Activated CD4-positive, alpha-beta T cell treated with anti-CD3 and anti-CD28 coated beads, Interleukin-2, amount 10 ng/mL, durations not matched to agents 7 days and 5 days (primary cell): ENCODE results near the gene ADCK2. TPM values are rescaled to one million over a fixed set of nuclear protein-coding genes. Genes with fewer than 3 reads are reported as not detected.
A peak's percentile ranks its signal among the peaks of the same experiment; 100 is the strongest.
"Not testable (repeated sequence)": the region's sequence is repeated elsewhere in the genome, so short reads cannot be mapped to it uniquely, and the experiment has no call there.

Experiments used
- CTCF ChIA-PET: fragments of 350-600 bp; sonication (Branson Sonifier 250); formaldehyde crosslinking; loops from one replicate; lab custom pipeline; 2021; ENCODE audit warnings: antibody characterized with exemption; lab: Charles Lee
- POLR2A ChIA-PET: fragments of 350-600 bp; sonication (Branson Sonifier 250); formaldehyde crosslinking; loops from one replicate; lab custom pipeline; 2021; ENCODE audit warnings: antibody characterized with exemption; lab: Charles Lee
- DNase-seq: peaks from one replicate; pipeline ENCODE4 v3.0.0-alpha.2; 2020
- H3K27ac Mint-ChIP-seq: one replicate; pipeline ENCODE4 v1.8.0; 2021; ENCODE audit warnings: mild to moderate bottlenecking, moderate library complexity, mixed read lengths
- H3K27me3 Mint-ChIP-seq: one replicate; pipeline ENCODE4 v1.8.0; 2021; ENCODE audit warnings: mixed read lengths
- H3K36me3 Mint-ChIP-seq: one replicate; pipeline ENCODE4 v1.8.0; 2021; ENCODE audit warnings: low read depth, mixed read lengths
- H3K4me1 Mint-ChIP-seq: one replicate; pipeline ENCODE4 v1.8.0; 2021; ENCODE audit warnings: mixed read lengths
- H3K4me3 Mint-ChIP-seq: one replicate; pipeline ENCODE4 v1.8.0; 2021; ENCODE audit warnings: mild to moderate bottlenecking, moderate library complexity, mixed read lengths
- H3K9me3 Mint-ChIP-seq: one replicate; pipeline ENCODE4 v1.8.0; 2021; ENCODE audit warnings: mixed read lengths
- total RNA-seq, 2 experiments: library from RNA; stranded (reverse); gene quantifications; one replicate each; pipeline ENCODE4 v1.2.3, GENCODE V29; 2021

The ADCK2 gene
- total RNA-seq, 2 experiments from 2014 or later: 19.7 to 25.8 TPM

DNA sequence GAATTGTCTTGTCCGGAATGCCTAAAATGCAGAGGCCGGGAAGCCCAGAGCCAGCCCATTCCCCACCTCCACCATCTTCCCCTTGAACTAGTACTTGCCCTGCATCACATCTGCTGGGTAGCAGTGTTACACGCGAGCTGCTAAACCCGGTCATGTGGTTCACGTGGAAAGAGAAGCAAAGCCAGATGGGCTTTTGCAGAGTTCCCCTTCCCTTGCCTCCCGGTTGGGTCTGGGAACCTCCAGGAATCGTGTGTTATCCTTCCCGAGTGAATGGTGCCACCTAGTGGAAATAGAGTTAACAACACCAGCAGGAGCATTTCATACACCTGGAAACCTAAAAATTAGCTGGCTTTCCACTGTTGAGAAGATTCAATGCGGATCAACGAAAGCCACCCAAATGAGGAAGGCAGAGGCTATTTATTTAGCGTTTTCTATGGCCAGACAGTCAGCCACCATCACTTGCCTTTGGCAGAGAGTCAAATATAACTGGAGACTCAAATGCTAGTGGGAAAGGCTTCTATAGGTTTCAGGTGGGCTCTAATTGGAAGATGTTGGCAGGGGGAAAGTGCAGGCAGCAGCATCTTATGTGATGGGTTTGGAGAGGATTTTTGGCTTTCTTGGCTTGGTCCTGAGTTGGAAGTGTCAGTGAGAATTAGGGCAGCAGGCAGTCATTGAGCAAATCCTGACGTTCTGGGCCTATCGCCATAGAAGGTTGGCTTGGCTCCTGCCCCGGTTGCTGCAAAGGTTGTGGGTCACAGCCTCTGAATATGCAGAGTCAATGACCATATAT lies 19.2 kb upstream of the ADCK2 start:
- H3K4me1 Mint-ChIP-seq: peaks cover 20% of the 10 kb centered on the region
- no peaks in the 10 kb centered on the region for H3K36me3 Mint-ChIP-seq
- peaks cover 10% of the 10 kb centered on the region for H3K27me3 Mint-ChIP-seq
- ChIA-PET POLR2A (no interaction called here), CTCF (interaction anchor here (0.6 to 1.5 kb wide), 8 partner anchors 9 to 189 kb away, joined by 3 to 5 read pairs (median 3); partner anchors contain the start of gene ADCK2)
- H3K4me3 Mint-ChIP-seq: no peak overlapping the region
- peak; percentile 45 for DNase-seq
- H3K27ac Mint-ChIP-seq: no peak overlapping the region
- no peaks in the 10 kb centered on the region for H3K9me3 Mint-ChIP-seq

DNA sequence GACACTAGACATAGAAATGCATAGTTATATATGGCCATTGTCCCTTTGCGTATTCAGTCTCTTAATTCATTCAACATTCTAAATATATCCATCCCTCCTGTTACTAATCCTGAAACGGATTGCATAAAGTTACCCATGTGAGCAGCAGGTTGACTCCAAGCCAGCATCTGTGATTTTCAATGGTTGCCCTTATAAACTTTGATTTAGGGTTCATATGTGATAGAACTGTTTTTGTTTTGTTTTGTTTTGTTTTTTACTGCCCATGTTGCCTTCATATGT lies 18.7 kb upstream of the ADCK2 start:
- H3K27ac Mint-ChIP-seq: no peak overlapping the region
- no peaks in the 10 kb centered on the region for H3K9me3 Mint-ChIP-seq
- no peak for DNase-seq
- peaks cover 10% of the 10 kb centered on the region for H3K27me3 Mint-ChIP-seq
- ChIA-PET CTCF (interaction anchor here (0.6 to 1.5 kb wide), 7 partner anchors 10 to 190 kb away, joined by 3 to 5 read pairs (median 3); no protein-coding TSS in a partner anchor), POLR2A (no interaction called here)
- H3K36me3 Mint-ChIP-seq: no peaks in the 10 kb centered on the region
- no peak overlapping the region for H3K4me3 Mint-ChIP-seq
- peaks cover 20% of the 10 kb centered on the region for H3K4me1 Mint-ChIP-seq

DNA sequence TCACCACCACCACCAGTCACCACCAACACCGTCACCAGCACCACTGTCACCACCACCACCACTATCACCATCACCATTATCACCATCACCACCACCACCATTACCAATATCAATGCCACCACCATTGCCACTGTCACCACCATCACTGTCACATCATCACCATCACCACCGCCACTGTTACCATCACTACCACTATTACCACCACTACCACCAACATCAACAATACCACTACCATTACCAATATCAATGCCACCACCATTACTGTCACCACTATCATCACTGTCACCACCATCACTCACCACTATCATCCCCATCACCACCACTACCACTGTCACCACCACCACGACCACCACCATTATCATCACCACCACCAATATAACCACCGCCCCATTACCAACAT lies 18.1 kb upstream of the ADCK2 start:
- no peak overlapping the region for H3K4me3 Mint-ChIP-seq
- H3K27me3 Mint-ChIP-seq: peaks cover 10% of the 10 kb centered on the region
- peaks cover 20% of the 10 kb centered on the region for H3K4me1 Mint-ChIP-seq
- H3K27ac Mint-ChIP-seq: peak overlapping the region; percentile 64
- ChIA-PET POLR2A (no interaction called here), CTCF (no interaction called here)
- H3K36me3 Mint-ChIP-seq: no peaks in the 10 kb centered on the region
- no peaks in the 10 kb centered on the region for H3K9me3 Mint-ChIP-seq
- no peak for DNase-seq

DNA sequence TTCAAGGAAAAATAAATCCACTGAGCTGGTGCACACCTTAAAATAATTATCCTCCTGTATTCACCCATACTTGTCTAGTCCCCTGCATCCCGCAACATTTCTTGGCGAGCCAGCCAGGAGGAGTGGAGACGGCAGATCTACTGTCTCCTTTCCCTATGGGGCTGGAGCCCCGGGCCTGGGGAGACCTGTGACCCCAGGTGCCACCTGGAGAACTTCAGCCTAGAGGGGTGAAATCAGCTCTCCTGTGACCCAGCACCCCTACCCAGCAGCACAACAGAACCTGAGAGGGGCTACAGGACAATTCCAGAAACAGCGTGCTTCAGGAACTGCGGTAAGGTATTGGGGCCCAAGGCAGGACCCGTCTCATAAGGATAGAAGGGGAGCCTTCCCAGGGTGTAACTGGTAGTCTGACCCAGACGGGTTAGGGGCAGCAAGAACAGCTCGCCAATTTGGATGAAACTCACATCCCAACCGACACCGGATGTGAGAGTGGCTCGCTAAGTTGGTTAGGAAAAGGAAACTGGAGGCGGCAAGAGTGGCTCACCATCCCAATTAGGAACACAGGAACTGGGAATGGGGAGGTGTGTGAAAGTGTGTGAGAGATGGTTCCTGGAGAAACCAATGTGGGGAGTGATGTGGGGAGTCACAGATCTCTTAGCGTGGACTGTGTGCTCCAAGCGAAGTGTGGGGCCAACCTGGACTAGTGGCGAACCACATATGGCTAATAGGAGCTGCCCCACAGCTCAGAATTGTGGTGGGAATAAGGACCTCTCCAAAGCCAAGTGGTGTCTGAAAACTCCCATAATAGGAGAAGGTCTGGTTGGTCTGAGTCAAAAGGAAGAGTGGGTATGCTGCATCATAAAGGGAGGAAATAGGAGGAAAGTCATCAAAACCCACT lies 17.0 kb upstream of the ADCK2 start:
- no peak for DNase-seq
- H3K9me3 Mint-ChIP-seq: no peaks in the 10 kb centered on the region
- peaks cover 14% of the 10 kb centered on the region for H3K27me3 Mint-ChIP-seq
- H3K4me1 Mint-ChIP-seq: peaks cover 20% of the 10 kb centered on the region
- POLR2A ChIA-PET: no interaction called here
- no peaks in the 10 kb centered on the region for H3K36me3 Mint-ChIP-seq
- CTCF ChIA-PET: interaction anchor here (0.6 to 1.8 kb wide), 2 partner anchors 11 to 27 kb away, joined by 3 to 4 read pairs; no protein-coding TSS in a partner anchor
- no peak overlapping the region for H3K4me3 Mint-ChIP-seq
- H3K27ac Mint-ChIP-seq: peak overlapping the region; percentile 90

- Mint-ChIP-seq H3K4me1 (peaks cover 20% of the 10 kb centered on the region), H3K27ac (peak overlapping the region; percentile 90), H3K4me3 (peak overlapping the region; percentile 63), H3K9me3 (no peaks in the 10 kb centered on the region), H3K36me3 (no peaks in the 10 kb centered on the region), H3K27me3 (peaks cover 12% of the 10 kb centered on the region)
- POLR2A ChIA-PET: no interaction called here
- DNase-seq: peak; percentile 59
- CTCF ChIA-PET: interaction anchor here (0.6 to 1.8 kb wide), 2 partner anchors 12 to 26 kb away, joined by 3 to 4 read pairs; no protein-coding TSS in a partner anchor
These were observed 15.9 kb upstream of the ADCK2 start for GRCh38 chr7:140656548-140657515.

DNA sequence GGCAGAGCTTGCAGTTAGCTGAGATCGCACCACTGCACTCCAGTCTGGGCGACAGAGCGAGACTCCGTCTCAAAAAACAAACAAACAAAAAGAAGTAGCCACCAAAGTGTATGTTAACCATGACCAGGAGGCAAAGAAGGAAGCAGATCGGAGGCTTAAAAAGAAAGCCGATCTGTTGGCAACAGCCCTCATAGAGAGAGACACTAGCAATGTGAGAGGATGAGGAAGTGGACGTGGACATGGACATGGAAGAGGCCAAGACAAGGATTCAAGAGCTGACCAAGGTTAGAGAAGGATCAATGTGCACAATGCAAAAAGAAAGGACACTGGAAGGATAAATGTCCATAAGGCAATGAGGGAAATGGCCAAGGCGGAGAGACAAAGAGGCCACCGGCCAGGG lies 14.9 kb upstream of the ADCK2 start:
- Mint-ChIP-seq H3K9me3 (no peaks in the 10 kb centered on the region), H3K27me3 (peaks cover 12% of the 10 kb centered on the region), H3K27ac (no peak overlapping the region), H3K36me3 (no peaks in the 10 kb centered on the region), H3K4me1 (peaks cover 20% of the 10 kb centered on the region), H3K4me3 (no peak overlapping the region)
- ChIA-PET CTCF (no interaction called here), POLR2A (no interaction called here)
- DNase-seq: no peak

DNA sequence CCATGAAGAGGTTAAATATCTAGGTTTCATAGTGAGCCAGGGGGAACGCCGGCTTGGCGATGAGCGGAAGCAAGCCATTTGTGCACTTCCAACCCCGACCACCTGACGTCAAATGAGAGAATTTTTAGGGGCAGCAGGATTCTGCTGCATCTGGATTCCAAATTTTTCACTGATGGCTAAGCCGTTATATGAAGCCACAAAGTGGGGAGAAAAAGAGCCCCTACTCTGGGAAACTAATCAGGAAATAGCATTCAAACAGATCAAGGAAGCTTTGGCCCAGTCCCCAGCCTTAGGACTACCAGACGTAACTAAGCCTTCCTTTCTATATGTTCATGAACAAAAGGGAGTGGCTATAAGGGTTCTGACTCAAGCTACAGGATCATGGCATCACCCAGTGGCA lies 12.9 kb upstream of the ADCK2 start:
- DNase-seq: no peak
- H3K9me3 Mint-ChIP-seq: no peaks in the 10 kb centered on the region
- POLR2A ChIA-PET: no interaction called here
- H3K4me3 Mint-ChIP-seq: no peak overlapping the region
- peaks cover 18% of the 10 kb centered on the region for H3K4me1 Mint-ChIP-seq
- H3K36me3 Mint-ChIP-seq: no peaks in the 10 kb centered on the region
- H3K27me3 Mint-ChIP-seq: peaks cover 19% of the 10 kb centered on the region
- H3K27ac Mint-ChIP-seq: no peak overlapping the region
- CTCF ChIA-PET: interaction anchor here (0.6 to 1.6 kb wide), 6 partner anchors 9 to 172 kb away, joined by 3 to 5 read pairs (median 4); no protein-coding TSS in a partner anchor

GRCh38 chr7:140661124-140661523 lies 11.6 kb upstream of the ADCK2 start:
- peaks cover 12% of the 10 kb centered on the region for H3K4me1 Mint-ChIP-seq
- peaks cover 25% of the 10 kb centered on the region for H3K27me3 Mint-ChIP-seq
- H3K9me3 Mint-ChIP-seq: no peaks in the 10 kb centered on the region
- H3K27ac Mint-ChIP-seq: no peak overlapping the region
- H3K36me3 Mint-ChIP-seq: no peaks in the 10 kb centered on the region
- no peak for DNase-seq
- ChIA-PET POLR2A (no interaction called here), CTCF (interaction anchor here (0.5 kb wide), 1 partner anchor 312 kb away, joined by 3 read pairs; no protein-coding TSS in a partner anchor)
- no peak overlapping the region for H3K4me3 Mint-ChIP-seq

DNA sequence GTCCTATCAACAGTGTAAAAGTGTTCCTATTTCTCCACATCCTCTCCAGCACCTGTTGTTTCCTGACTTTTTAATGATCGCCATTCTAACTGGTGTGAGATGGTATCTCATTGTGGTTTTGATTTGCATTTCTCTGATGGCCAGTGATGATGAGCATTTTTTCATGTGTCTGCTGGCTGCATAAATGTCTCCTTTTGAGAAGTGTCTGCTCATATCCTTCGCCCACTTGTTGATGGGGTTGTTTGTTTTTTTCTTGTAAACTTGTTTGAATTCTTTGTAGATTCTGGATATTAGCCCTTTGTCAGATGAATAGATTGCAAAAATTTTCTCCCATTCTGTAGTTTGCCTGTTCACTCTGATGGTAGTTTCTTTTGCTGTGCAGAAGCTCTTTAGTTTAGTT lies 9.8 kb upstream of the ADCK2 start:
- H3K27ac Mint-ChIP-seq, CTCF ChIA-PET, H3K9me3 Mint-ChIP-seq, H3K36me3 Mint-ChIP-seq, H3K4me1 Mint-ChIP-seq, POLR2A ChIA-PET, H3K4me3 Mint-ChIP-seq, DNase-seq: not testable (repeated sequence)
- H3K27me3 Mint-ChIP-seq: peaks cover 25% of the 10 kb centered on the region

- no peak for DNase-seq
- Mint-ChIP-seq H3K4me1 (peaks cover 11% of the 10 kb centered on the region), H3K27me3 (peaks cover 22% of the 10 kb centered on the region), H3K36me3 (no peaks in the 10 kb centered on the region), H3K4me3 (no peak overlapping the region), H3K27ac (no peak overlapping the region), H3K9me3 (no peaks in the 10 kb centered on the region)
- ChIA-PET CTCF (no interaction called here), POLR2A (no interaction called here)
These were observed 5.3 kb upstream of the ADCK2 start for GRCh38 chr7:140667476-140667875.

DNA sequence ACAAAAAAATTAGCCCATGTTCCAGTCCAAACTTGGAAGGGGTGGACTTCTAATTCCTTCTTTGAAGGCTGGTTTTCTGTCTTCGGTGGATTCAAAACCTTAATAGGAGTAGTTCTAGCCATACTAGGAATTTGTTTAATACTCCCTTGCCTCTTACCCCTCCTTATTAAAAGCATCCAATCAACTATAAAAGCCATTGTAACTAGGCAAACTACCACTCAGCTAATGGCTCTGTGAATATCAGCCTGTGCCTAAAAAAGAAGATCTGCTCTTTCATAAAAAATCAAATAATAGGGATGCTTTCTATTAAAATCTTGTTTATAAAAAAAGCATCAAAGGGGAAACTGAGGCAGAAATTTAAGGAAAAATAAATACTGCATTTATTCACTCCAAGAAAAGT lies 4.1 kb upstream of the ADCK2 start:
- Mint-ChIP-seq H3K4me1 (peaks cover 15% of the 10 kb centered on the region), H3K36me3 (no peaks in the 10 kb centered on the region), H3K4me3 (no peak overlapping the region), H3K9me3 (no peaks in the 10 kb centered on the region), H3K27ac (no peak overlapping the region), H3K27me3 (peaks cover 15% of the 10 kb centered on the region)
- POLR2A ChIA-PET: no interaction called here
- CTCF ChIA-PET: interaction anchor here (0.9 kb wide), 1 partner anchor 9 kb away, joined by 4 read pairs; no protein-coding TSS in a partner anchor
- DNase-seq: no peak

DNA sequence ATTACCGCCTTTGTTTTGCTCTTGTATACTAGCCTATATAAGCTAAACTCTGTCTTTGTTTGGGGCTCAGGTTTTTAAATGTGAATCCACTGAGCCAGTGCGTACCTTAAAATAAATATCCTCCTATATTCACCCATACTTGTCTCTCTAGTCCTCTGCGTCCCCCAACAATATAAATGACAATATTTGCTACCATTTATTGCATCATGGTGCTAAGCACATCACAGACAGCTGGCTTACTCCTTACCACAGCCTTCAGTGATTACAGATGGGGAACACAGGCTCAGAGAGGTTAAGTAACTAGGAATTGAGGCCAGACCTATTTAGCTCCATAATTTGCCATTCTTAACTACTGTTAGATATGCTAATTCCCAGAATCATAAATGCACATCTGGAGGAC lies 3.4 kb upstream of the ADCK2 start:
- POLR2A ChIA-PET: no interaction called here

More for the DNA sequence above, 3.4 kb upstream of the ADCK2 start:
- CTCF ChIA-PET: interaction anchor here (0.6 to 0.9 kb wide), 2 partner anchors 9 to 173 kb away, joined by 4 read pairs; no protein-coding TSS in a partner anchor
- Mint-ChIP-seq H3K36me3 (no peaks in the 10 kb centered on the region), H3K4me3 (no peak overlapping the region), H3K4me1 (peaks cover 22% of the 10 kb centered on the region), H3K27me3 (peaks cover 15% of the 10 kb centered on the region), H3K9me3 (no peaks in the 10 kb centered on the region), H3K27ac (no peak overlapping the region)
- no peak for DNase-seq
